ENCODE data around the gene CSPG4.
A peak's percentile ranks its signal among the peaks of the same experiment; 100 is the strongest.
"Not testable (repeated sequence)": the region's sequence is repeated elsewhere in the genome, so short reads cannot be mapped to it uniquely, and the experiment has no call there.

Gene CSPG4

DNA sequence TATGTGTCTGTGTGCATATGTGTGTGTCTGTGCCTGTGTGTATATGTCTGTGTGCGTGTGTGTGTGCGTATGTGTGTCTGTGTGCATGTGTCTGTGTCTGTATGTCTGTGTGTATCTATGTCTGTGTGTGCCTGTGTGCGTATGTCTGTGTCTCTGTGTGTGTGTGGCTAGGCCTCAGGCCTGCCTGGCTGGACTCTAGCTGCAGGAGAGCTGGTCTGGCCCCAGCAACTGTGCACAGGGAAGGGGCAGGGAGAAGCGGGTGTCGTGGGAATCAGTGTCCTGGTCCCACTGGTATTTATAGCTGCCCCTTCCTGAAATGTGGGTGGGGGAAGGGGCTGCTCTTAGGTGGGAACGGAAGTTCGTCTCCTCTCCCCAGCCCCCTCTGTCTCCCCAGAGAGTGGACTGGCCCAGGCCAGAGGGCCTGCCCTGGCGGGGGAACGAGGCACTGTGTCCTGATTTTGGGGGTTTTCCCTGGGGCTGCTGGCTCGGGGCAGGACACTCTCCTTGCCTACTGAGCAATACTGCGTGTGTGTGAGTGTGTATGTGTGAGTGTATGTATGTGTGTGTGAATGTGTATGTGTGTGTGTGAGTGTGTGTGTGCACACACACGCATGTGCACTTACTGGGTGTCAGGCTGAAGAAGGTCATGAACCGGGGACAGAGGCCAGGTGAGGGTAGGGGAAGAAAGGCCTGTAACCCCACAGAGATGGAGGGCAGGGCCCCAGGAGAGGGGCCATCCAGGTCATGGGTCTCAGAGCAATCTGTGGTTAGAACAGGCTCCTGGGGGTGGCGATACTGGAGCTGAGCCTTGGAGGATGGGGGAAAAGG is 6.6 kb downstream of the CSPG4 start:
- TF ChIP-seq GATA1 (IDR thresholded peaks at IDR 0.05; ENCODE audit: low read depth, low read length) = no peak
- TF ChIP-seq POLR2A (IDR thresholded peaks at IDR 0.05; ENCODE audit: low read length) = no peak
- DNase-seq = peak in 1 of 2 experiments; percentile 22

DNA sequence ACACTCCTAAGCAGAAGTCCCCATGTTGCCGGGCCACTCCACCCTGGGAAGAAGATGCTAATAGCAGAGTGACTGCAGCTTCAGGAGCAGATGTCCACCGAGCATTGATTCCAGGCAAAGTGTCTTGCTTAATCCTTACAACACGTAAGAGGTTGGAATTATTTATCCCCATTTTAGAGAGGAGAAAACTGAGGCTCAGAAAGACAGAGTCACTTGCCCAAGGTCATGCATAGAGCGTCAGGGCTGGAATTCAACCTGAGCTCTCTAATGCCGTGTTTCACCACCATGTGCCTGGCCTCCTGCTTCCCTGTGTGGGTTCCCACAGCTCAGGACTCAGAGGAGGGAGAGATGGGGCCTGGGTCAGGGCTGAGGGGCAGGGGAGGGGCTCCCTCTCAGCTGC is 7.3 kb downstream of the CSPG4 start:
- not testable (repeated sequence) for DNase-seq

DNA sequence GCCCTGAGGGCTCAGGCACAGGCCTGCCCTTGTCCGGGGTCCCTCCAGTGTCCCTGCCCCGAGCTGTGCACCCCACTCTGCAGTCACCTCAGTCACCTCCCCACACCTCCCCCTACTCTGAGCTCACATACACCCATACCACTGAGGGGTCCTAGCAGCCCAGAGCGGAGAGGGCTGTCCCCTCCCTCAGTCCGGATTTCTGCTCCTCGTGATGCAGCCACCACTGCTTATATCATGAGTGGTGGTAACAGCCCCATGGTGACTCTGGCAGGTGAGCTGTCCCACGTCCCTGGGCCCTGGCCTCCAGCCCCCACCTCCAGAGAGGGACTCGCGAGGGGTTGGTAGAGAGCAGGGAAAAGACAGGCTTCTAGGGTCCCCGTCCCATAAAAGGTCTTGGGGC is 8.0 kb downstream of the CSPG4 start:
- TF ChIP-seq POLR2A (IDR thresholded peaks at IDR 0.05; ENCODE audit: low read length) (no peak), GATA1 (IDR thresholded peaks at IDR 0.05; ENCODE audit: low read depth, low read length) (no peak)
- no peak for DNase-seq

DNA sequence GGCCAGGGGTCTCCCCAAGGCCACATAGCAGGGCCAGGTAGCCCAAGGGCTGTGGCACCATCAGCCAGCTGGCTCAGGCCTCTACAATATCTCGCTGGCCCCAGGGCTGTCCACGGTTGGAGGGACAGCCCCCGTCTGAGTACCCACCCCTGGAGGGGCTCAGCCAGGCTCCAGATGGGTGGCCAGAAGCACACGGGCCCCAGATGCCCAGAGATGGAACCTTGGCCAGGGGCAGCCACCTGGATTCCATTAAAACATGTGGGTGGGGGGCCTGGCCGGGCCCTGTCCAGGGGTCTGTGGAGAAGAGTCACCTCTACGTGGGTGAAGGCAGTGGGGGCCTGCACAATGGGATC is 8.4 kb downstream of the CSPG4 start:
- no peak for TF ChIP-seq POLR2A (IDR thresholded peaks at IDR 0.05; ENCODE audit: low read length)
- no peak for TF ChIP-seq GATA1 (IDR thresholded peaks at IDR 0.05; ENCODE audit: low read depth, low read length)
- DNase-seq = no peak

DNA sequence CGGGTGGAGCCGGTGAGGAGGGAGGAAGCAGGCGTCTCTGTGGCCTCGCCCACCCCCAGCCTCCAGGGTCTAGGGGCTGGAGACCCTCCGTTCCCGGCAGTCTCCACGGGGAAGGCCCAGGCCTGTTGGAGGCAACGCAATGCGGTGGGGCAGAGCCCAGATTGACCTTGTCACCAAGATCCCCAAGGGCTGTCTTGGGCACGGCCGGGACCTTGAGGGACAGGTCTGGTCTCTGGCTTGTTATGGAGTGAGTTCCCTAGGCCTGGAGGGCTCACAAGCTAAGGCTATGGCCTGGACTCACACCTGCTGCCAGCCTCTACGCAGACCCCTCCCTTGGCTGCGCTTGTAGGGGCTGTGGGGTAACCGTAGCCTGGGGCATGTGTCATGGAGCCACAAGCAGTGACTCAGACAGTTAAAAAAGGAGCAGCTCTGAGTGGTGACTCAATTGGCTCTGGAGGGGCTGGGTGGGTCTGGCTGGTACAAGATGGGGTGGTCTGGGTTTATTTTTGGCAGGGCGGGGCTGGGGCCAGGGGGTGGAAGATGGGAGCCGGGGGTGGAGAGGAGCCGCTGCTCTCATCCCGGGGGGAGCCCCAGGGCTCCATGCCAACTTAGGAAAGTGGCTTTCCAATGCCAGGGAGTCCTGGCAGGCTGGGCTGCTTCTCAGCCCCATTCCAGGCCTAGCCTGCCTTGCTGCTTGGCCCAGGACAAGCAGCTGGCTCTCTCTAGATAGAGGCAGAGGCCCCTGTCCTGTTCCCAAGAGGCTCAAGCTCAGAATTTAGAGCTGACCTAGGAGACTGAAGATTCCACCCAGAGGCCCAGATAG is 9.0 kb downstream of the CSPG4 start:
- DNase-seq = not testable (repeated sequence)

DNA sequence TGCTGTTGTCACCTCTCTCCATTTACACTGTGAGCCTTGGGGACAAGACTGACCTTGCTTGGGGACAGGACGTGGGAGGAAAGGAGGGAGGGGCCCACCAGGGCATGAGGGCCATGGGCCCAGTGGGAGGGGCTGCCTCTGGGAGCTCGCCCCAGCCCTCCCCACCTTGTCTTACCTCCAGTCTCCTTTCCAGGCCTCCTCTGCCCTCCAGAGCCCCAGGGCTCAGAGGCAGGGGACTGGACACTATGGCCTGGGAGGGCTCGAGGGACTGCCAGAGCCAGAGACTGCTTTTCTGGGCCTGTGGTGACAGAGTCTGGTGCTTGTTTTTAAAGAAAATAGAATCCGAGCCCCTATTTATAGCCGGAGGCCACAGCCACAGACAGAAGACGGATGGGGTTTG is 10.2 kb downstream of the CSPG4 start:
- no peak for TF ChIP-seq GATA1 (IDR thresholded peaks at IDR 0.05; ENCODE audit: low read depth, low read length)
- TF ChIP-seq POLR2A (IDR thresholded peaks at IDR 0.05; ENCODE audit: low read length) = no peak
- DNase-seq = no peak

DNA sequence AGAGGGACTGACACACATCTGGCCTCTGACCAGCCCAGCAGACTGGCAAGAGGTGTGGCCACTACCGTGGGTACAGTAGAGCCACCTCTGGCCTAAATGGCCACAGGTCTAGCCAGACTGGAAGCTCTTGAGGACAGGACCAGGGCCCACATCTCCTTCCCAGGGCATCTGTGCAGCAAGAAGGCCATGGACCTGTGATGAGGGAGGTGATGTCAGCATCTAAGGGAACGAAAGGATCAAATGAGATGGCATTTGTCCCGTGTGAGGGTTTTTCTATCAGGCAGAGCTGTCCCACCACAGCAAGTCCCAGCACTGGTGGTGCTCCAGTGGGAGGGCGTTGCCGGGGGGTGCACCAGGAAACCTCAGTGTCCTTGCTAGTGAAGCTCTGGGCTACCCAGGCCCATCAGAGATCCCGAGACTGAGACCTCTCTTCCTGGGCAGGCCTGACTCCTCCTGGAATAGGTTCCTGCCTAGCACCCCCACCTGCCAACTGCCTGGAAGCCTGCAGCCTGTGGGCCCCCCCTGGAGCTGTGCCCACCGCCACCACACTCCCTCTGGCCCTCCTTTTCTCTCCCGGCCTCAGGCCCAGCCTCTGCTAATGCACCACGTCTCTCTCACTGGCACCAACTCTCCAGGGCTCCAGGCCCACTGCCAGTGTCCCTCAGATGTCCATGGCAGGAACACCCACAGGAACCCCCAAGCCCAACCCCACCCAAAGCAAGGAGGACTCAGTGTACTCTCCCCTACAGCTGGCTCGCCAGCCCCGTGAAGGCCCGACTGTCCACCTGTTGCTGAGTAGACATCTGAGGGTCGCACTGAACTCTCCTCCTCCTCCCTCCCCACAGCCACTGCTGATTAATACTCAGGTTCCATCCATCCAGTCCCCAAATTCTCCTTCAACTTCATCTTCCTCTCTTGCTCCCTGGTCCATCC is 11.3 kb downstream of the CSPG4 start:
- not testable (repeated sequence) for DNase-seq

DNA sequence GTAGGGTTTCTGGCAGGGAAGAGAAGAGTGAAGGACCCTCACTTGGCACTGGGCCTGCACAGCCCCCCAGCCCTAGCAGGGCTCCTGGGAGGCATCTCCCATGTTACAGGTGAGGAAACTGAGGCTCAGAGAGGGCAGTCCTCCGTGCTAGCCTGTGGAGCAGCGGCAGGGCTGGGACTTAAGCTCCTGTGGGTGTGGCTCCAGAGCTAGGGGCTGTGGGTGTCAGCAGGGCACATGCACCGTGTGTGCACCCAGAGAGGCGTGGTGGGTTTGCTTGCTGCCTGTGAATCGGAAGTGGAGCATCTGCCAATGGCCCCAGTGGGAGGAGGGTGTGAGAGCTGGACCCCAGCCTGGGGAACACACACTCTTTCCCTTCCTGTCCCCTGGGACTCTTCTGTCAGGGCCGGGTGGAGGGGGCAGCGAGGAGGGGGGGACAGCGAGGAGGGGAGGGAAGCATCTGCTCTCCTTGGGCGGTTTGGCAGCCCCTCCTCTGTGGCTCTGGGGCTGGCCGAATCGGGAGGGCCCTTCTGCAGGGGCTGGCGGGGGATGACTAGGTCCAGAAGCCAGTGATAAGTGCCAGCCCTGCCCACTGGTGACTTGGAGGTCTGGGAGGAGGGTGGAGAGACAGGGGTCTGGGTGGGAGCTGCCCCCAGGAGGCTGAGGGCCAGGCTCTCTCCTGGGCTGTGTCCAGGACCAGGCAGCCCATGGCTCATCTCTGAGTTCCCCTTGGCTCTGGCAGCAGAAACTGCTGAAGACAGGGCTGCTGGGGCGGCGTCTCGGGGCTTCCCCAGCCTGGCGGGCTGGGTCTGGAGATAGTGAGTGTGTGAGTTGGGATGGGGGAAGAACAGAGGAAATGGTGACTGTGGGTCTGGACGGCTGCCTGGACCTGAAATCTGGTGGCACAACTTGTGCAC is 12.4 kb downstream of the CSPG4 start:
- peak; percentile 64 to 68 for DNase-seq
- peak; percentile 27 for TF ChIP-seq POLR2A (IDR thresholded peaks at IDR 0.05; ENCODE audit: low read length)

DNA sequence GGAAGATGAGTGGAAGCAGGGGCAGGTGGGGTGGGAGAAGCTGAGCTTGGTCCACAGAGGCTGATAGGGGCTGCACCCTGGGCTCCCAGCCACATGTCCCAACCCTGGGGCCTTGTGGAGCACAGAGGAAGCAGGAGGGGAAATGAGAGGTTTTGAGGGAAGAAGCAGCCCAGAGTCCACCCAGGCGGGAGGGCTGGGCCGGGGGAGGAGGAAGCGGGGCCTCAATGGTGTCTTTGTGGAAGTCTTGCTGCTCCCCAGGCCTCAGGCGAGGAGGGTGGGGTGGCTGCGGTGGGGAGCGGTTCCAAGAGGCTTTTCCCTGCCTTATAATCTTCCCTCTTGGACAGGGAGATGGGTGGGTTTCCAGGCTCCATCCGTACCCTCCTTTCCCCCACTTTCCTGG is 13.1 kb downstream of the CSPG4 start:
- DNase-seq = not testable (repeated sequence)

DNA sequence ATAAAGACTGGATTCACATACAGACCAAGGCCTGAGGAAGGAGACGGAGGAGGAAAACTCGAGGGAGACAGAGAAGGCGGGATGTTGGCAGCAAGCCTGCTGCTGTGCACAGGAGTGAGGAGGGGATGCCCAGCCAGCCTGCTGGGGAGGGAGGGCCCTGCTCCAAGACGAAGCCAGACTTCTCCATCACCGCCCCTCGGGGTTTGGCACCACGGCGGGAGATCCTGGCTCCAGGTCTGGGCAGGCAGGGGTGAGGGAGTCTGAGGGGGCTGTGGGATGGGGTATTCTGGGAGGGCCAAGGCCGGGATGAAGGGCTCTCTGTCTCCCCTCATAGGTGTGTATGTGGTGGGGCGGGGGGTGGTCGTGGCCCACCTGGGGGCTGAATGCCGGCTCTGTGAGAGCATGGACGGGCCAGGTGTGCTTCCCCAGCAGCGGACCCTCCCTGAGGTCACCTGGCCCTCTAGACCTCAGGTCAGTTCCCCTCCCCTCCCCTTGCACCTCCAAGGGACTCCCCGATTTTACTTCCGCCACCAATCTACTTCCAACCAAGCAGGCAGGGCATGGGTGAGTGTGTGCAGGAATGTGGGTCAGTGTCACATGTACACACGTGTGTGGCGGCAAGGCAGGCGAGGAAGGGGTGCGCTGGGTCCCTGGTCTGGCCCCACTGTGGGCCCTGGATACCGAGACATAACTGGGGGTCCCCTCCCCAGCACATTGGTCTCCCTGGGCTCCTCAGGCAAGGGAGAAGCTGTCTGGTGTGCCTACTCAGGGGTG is 14.5 kb downstream of the CSPG4 start:
- not testable (repeated sequence) for DNase-seq

DNA sequence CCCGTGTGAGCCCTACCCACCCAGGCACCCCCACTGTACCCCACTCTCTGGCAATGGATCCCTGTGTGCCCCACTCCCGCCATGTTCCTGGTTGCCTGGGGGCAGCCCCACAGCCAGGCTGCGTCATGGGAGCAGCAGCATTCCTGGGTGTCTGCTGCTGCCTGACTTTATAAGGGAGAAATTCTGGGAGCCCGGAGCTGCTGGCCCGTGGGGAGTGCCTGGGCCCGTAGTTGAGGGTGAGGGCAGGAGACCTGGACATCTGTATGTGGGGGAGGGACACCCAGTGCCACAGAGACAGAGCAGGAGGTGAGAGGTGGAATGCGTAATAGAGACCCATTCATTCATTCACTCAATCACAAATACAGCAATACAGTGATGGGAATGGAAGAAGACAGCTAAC is 15.1 kb downstream of the CSPG4 start:
- DNase-seq = no peak
- TF ChIP-seq GATA1 (IDR thresholded peaks at IDR 0.05; ENCODE audit: low read depth, low read length) (no peak), POLR2A (IDR thresholded peaks at IDR 0.05; ENCODE audit: low read length) (no peak)

DNA sequence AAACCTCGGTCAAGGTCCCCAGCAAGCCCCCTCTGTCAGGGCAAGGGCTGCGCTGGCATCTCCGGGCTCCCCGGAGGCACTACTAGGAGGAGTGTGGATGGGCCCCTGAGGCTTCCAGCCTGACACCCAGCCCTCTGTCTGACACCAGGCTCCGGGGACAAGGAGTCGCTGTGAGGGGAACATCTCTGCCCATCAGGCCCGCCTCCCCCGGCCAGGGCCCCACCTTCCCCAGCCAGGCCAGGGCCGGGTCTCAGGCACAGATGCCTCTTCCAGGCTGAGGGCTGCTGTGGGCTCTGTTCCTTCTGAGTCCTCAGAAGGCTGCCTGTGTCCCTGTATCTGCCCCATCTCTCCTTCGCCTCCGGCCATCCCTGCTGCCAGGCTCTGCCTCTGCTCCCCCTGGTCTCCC is 15.8 kb downstream of the CSPG4 start:
- TF ChIP-seq POLR2A (IDR thresholded peaks at IDR 0.05; ENCODE audit: low read length) (no peak), GATA1 (IDR thresholded peaks at IDR 0.05; ENCODE audit: low read depth, low read length) (no peak)
- no peak for DNase-seq

DNA sequence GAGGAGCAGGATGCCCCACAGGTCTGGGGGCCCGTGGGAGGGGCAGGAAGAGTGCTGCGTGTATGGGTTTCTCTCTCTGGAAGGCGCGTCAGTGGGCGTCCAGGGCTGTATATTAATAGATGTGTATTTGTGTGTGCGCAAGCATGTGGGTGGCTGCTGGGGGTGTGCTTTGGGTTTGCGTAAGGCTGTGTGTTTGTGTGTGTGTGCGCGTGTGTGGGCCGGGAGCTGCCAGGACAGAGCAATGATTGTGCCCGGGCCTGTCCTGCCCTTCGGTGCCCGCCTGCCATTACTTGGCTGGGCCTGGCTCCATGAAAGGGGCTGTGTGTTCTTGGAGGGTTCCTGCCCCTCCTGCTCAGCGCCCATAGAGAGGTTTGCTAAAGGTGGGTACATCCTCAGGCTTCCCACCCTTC is 16.3 kb downstream of the CSPG4 start:
- no peak for DNase-seq
- TF ChIP-seq GATA1 (IDR thresholded peaks at IDR 0.05; ENCODE audit: low read depth, low read length) = no peak

Measured in erythroblast (primary cell).